Small intestine (tissue), 7 donors: ENCODE results near the gene BEND6. TPM values are rescaled to one million over a fixed set of nuclear protein-coding genes. Genes with fewer than 3 reads are reported as not detected.

Experiments used
- DNase-seq, 2 donors: peaks; one replicate each; pipeline versions ENCODE4 v3.0.0 to v3.0.0-alpha.2; 2013
- FAIRE-seq: peaks from 2 replicates; lab custom pipeline; 2012; peaks lifted over from hg19 to GRCh38; lab: Jason Lieb, UNC
- H3K27ac ChIP-seq, 3 donors: one replicate each; pipeline ENCODE4 v1.5.1; 2013; ENCODE audit warnings: low read length in 2 of 3, mild to moderate bottlenecking in 2 of 3, control low read depth in 1 of 3, inconsistent platforms in 1 of 3, low read depth in 1 of 3, moderate library complexity in 1 of 3
- H3K27me3 ChIP-seq, 3 donors: one replicate each; pipeline ENCODE4 v1.6.1; 2013; ENCODE audit warnings: low read length in 3 of 3, inconsistent platforms in 1 of 3; ENCODE audit not compliant: control insufficient read depth in 3 of 3, insufficient read depth in 3 of 3
- H3K36me3 ChIP-seq, 3 donors: one replicate each; pipeline ENCODE4 v1.6.1; 2013; ENCODE audit warnings: low read length in 3 of 3, inconsistent platforms in 1 of 3, low read depth in 1 of 3, mild to moderate bottlenecking in 1 of 3, moderate library complexity in 1 of 3; ENCODE audit not compliant: control insufficient read depth in 3 of 3, insufficient read depth in 2 of 3
- H3K4me1 ChIP-seq, 3 donors: one replicate each; pipeline ENCODE4 v1.6.1; 2013; ENCODE audit warnings: low read length in 2 of 3, inconsistent platforms in 1 of 3, low read depth in 1 of 3, mild to moderate bottlenecking in 1 of 3, moderate library complexity in 1 of 3; ENCODE audit not compliant: control insufficient read depth in 3 of 3, insufficient read depth in 2 of 3
- H3K4me3 ChIP-seq, 3 donors: one replicate each; pipeline ENCODE4 v1.5.1; 2013; ENCODE audit warnings: low read length in 3 of 3, control low read depth in 1 of 3, inconsistent platforms in 1 of 3, low read depth in 1 of 3, mild to moderate bottlenecking in 1 of 3, moderate library complexity in 1 of 3
- H3K9me3 ChIP-seq, 2 donors: one replicate each; pipeline ENCODE4 v1.6.1; 2013; ENCODE audit warnings: low read depth in 1 of 2, low read length in 1 of 2; ENCODE audit not compliant: control insufficient read depth in 2 of 2, insufficient read depth in 1 of 2
- WGBS, 3 donors: extraction: QIAGEN DNeasy Blood & Tissue Kit; methylation state at CpG; one replicate each; pipeline ENCODE4 v1.1.7; 2013; 5-methylcytosine and 5-hydroxymethylcytosine counted together
- polyA plus RNA-seq, 4 donors: library from polyadenylated mRNA; stranded (reverse) in 3 of 4; unstranded in 1 of 4; fragments of 200-250 nt in 3 of 4; fragments of 120-200 nt in 1 of 4; gene quantifications; one replicate each; pipeline versions ENCODE4 v1.2.1 to v1.2.3, GENCODE V29; 2013
- donor health status: healthy with polysubstance abuse.
- donor health status: control.
- donor health status: control.
- donor health status: Bipolar disorder and iron deficiency.
- donor health status: healthy.

The BEND6 gene
- polyA plus RNA-seq, 4 donors = 0.34 to 0.54 (median 0.35) TPM; not detected in 1

DNA sequence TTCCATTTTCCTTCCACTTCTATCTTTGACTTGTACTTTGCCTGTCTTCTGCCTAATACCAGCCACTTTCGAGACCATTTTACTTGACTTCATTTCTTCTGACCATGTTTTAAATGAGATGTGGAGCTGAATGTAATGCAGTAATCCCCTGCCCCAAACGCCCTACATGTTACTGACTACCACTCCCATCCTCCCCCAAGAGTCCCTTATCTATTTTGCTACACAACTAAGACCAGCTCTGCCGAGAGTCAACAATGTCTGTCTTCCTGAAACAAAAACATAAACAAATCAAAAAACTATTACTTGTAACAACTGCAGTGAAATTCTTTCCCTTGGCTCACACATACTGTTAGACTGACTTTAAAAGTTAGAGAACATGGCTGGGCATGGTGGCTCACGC, 64.5 kb downstream of the BEND6 start:
- Histone ChIP-seq H3K27me3 (no peaks in the 10 kb centered on the region), H3K4me3 (no peak overlapping the region), H3K9me3 (no peaks in the 10 kb centered on the region), H3K36me3 (no peaks in the 10 kb centered on the region), H3K4me1 (no peaks in the 10 kb centered on the region), H3K27ac (no peak overlapping the region)
- DNase-seq = no peak
- no peak for FAIRE-seq
- 76 to 81% (median 78%) methylated on average over 4 of the region's 4 CpGs for WGBS, 3 donors

DNA sequence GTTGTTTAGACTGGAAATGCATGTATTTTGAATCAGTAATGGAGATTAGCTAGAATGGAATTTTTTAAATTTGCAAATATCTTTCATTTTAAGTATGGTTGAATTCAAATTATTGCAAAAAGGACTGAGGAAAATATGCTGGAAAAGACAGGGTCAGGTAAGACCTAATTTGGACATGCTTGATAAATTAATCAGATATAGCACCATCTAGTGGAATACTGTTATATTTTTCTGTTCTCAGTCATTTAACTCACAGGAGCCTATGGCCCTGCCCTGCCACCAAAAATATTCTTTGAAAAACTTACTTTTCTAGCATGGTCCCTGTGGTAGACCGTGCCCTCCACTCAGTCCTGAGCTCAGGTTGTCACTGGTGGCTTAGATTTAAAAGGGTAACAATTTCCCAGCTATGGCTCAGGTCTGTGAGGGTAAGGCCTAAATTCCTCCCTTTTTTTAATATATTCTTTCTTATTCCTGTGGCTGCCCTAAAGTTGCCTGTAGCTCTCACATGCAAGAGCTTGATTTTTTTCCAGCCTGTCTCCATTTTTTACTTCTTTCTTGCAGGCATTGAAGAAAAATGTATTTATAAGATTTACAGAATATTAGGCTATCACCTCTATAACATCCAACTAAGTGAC, 66.3 kb downstream of the BEND6 start:
- H3K9me3 ChIP-seq = peaks cover 0 to 4% of the 10 kb centered on the region in 2 donors
- DNase-seq (peak; percentile 26 to 28), FAIRE-seq (peak; percentile 51)
- no peaks in the 10 kb centered on the region for H3K4me1 ChIP-seq
- no peak overlapping the region for H3K27ac ChIP-seq
- H3K27me3 ChIP-seq = no peaks in the 10 kb centered on the region
- no peak overlapping the region for H3K4me3 ChIP-seq
- WGBS, 3 donors = 8 to 16% (median 13%) methylated on average over 1 of the region's 1 CpG
- H3K36me3 ChIP-seq = no peaks in the 10 kb centered on the region

DNA sequence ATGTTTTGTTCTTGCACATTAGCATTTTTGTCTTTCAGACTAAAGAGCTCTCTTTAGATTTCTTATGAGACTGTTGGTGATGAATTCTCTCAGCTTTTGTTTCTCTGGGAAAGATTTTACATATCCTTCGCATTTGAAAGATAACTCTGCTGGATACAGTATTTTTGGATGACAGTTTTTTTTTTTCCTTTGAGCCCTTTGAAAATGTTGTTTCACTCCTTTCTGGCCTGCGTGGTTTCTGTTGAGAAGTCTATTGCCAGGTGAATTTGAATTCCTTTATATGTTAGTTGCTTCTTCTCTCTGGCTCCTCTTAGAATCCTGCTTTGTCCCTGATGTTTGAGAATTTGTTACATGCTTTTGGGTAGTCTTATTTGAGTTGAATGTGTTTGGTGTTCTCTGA, 69.4 kb downstream of the BEND6 start:
- FAIRE-seq (no peak), DNase-seq (no peak)
- WGBS, 3 donors = 63 to 78% (median 74%) methylated on average over 2 of the region's 2 CpGs
- Histone ChIP-seq H3K27ac (no peak overlapping the region), H3K36me3 (no peaks in the 10 kb centered on the region), H3K4me1 (no peaks in the 10 kb centered on the region), H3K9me3 (peaks cover 0 to 4% of the 10 kb centered on the region in 2 donors), H3K4me3 (no peak overlapping the region), H3K27me3 (peaks cover 0 to 3% (median 0%) of the 10 kb centered on the region in 3 donors)

DNA sequence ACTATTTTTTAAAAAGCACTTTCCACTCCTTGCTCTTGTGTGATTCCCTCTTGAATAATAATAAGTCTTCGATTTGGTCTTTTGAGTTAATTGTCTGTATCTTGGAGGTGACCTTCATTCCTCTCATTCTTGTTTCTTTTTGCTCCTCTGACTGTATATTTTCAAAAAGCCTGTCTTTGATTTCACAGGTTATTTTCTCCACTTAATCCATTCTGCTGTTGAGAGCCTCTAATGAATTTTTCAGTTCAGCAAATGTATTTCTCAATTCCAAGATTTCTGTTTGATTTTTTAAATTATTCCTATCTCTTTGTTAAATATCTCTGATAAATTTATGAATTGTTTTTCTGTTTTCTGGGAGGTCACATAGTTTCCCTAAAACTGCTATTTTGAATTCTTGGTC, 69.9 kb downstream of the BEND6 start:
- H3K4me1 ChIP-seq = no peaks in the 10 kb centered on the region
- DNase-seq = no peak
- H3K4me3 ChIP-seq = no peak overlapping the region
- no peaks in the 10 kb centered on the region for H3K36me3 ChIP-seq
- no peak overlapping the region for H3K27ac ChIP-seq
- H3K27me3 ChIP-seq = peaks cover 0 to 3% (median 0%) of the 10 kb centered on the region in 3 donors
- H3K9me3 ChIP-seq = peaks cover 0 to 4% of the 10 kb centered on the region in 2 donors
- FAIRE-seq = no peak
- WGBS, 3 donors = 74 to 91% (median 75%) methylated on average over 1 of the region's 1 CpG

DNA sequence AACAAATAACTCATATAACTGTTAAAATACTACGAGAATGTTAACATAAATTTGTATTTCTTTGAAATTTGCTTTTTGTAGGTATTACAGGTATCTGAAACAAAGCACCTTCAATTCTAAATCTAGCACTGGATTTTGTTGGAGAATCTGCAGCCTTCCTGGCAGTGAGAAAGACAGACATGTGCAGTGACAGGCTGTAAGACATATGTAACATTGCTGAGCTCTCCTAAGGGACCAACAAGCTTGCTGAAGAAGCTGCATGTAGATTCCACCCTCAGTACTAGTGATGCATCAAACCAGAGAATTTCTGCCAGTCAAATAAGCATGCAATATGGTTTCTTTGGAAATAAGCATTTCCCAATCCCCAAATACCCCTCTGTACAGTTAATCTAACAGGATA, 71.1 kb downstream of the BEND6 start:
- no peak overlapping the region for H3K27ac ChIP-seq
- H3K4me3 ChIP-seq = no peak overlapping the region
- DNase-seq (no peak), FAIRE-seq (no peak)
- no peaks in the 10 kb centered on the region for H3K4me1 ChIP-seq
- WGBS, 3 donors = 81 to 86% (median 81%) methylated on average over 1 of the region's 1 CpG
- H3K9me3 ChIP-seq = peaks cover 0 to 4% of the 10 kb centered on the region in 2 donors
- peaks cover 0 to 3% (median 0%) of the 10 kb centered on the region in 3 donors for H3K27me3 ChIP-seq
- no peaks in the 10 kb centered on the region for H3K36me3 ChIP-seq

DNA sequence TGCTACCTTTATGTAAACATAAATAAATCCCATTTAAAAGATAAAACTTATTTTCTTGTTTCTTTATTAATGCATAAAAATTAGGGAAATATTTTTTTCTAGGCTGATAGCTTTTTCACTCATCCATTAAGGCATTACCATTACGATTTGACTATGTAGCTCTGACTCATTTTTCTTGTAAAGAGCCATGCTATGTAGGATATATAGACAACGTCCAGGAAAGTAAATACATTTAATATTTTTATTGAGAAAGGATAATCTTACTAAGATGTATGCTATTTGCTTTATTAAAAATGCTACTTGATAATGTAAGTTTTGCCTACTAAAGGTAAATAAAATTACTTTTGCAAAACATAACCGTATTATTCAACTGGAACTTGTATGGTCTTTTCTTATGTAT, 72.4 kb downstream of the BEND6 start:
- 83 to 84% (median 84%) methylated on average over 3 of the region's 3 CpGs for WGBS, 3 donors
- H3K9me3 ChIP-seq = peaks cover 0 to 4% of the 10 kb centered on the region in 2 donors
- FAIRE-seq = no peak

DNA sequence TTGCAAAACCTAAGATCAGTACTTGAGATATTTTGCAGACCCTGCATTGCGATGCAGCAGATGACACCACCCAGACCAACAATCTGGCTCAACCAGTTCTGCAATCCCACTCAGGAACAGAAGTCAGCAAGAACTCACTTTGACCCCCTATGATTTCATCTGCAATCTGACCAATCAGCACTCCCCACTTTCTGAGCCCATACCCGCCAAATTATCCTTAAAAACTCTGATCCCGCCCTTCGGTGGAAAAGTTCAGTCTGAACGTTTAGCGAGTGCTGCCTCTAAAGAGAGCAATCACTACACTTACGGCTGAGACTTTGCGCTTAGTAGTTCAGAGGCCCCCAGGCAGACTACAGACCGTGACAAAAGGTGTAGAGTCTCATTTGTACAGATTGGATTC, 74.3 kb downstream of the BEND6 start:
- H3K27me3 ChIP-seq = peaks cover 0 to 3% (median 0%) of the 10 kb centered on the region in 3 donors
- H3K4me3 ChIP-seq = no peak overlapping the region
- no peak overlapping the region for H3K27ac ChIP-seq
- H3K9me3 ChIP-seq = peaks cover 0 to 4% of the 10 kb centered on the region in 2 donors
- no peaks in the 10 kb centered on the region for H3K36me3 ChIP-seq
- H3K4me1 ChIP-seq = no peaks in the 10 kb centered on the region
- FAIRE-seq (no peak), DNase-seq (no peak)
- WGBS, 3 donors = 83 to 87% (median 84%) methylated on average over 9 of the region's 9 CpGs

More for the DNA sequence above, 72.4 kb downstream of the BEND6 start:
- DNase-seq = no peak
- Histone ChIP-seq H3K36me3 (no peaks in the 10 kb centered on the region), H3K4me1 (no peaks in the 10 kb centered on the region), H3K27ac (no peak overlapping the region), H3K4me3 (no peak overlapping the region), H3K27me3 (peaks cover 0 to 3% (median 0%) of the 10 kb centered on the region in 3 donors)

DNA sequence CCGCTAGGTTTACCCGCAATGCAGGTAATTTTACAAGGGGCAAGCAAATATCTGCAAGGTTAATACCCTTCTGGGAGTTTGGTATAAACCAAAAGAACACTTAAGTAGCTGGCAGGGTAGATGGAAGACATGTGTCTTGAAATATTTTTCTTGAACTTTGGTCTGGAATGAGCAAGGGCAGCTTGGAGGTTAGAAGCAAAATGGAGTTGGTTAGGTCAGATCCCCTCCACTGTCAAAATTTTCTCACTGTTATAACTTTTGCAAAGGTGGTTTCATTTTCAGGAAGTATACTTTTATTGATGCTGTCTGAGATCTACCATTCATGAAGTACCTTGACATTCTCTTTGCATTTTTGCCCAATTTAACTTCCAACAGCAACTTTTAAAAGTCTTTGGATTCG, 78.3 kb downstream of the BEND6 start:
- Histone ChIP-seq H3K27ac (no peak overlapping the region), H3K4me1 (no peaks in the 10 kb centered on the region)
- no peak for FAIRE-seq

DNA sequence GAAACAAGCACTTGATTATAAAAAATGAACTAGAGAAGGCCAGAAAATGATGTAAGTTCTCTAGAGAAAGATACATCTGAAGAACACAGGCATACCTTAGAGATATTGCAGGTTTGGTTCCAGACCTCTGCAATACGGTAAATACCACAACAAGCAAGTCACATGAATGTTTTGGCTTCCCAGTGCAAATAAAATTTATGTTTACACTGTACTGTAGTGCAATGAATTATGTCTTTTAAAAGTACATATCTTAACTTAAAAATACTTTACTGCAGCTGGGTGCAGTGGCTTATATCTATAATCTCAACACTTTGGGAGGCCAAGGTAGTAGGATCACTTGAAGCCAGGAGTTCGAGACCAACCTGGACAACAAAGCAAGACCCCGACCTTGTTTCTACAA, 80.6 kb downstream of the BEND6 start:
- WGBS, 3 donors = 12 to 24% (median 17%) methylated on average over 3 of the region's 3 CpGs
- no peak for FAIRE-seq

More for the DNA sequence above, 78.3 kb downstream of the BEND6 start:
- H3K4me3 ChIP-seq = no peak overlapping the region
- no peaks in the 10 kb centered on the region for H3K36me3 ChIP-seq
- 82 to 92% (median 92%) methylated on average over 3 of the region's 3 CpGs for WGBS, 3 donors
- DNase-seq = no peak
- H3K27me3 ChIP-seq = peaks cover 0 to 3% (median 0%) of the 10 kb centered on the region in 3 donors
- H3K9me3 ChIP-seq = no peaks in the 10 kb centered on the region

More for the DNA sequence above, 80.6 kb downstream of the BEND6 start:
- no peak overlapping the region for H3K4me3 ChIP-seq
- DNase-seq = no peak
- no peaks in the 10 kb centered on the region for H3K27me3 ChIP-seq
- H3K4me1 ChIP-seq = no peaks in the 10 kb centered on the region
- no peak overlapping the region for H3K27ac ChIP-seq
- no peaks in the 10 kb centered on the region for H3K36me3 ChIP-seq
- H3K9me3 ChIP-seq = no peaks in the 10 kb centered on the region
